GM12878 (cell line): ENCODE results near the gene SBNO2. TPM values are rescaled to one million over a fixed set of nuclear protein-coding genes. Genes with fewer than 3 reads are reported as not detected.

Experiments used
- CBX3 ChIP-seq: fragments of 200-600 bp; sonication (generic); IDR thresholded peaks from 2 replicates; pipeline ENCODE4 v1.6.1; 2016; ENCODE audit warnings: low read depth, borderline replicate concordance
- CEBPZ ChIP-seq: fragments of 150-350 bp; IDR thresholded peaks from 2 replicates; pipeline ENCODE4 v1.6.1; 2016; ENCODE audit warnings: low read depth, low read length
- GABPA ChIP-seq: IDR thresholded peaks from 2 replicates; pipeline ENCODE4 v1.6.1; 2014; ENCODE audit warnings: antibody characterized with exemption, low read depth, mild to moderate bottlenecking, inconsistent platforms
- HSF1 ChIP-seq: fragments of 150-350 bp; IDR thresholded peaks from 2 replicates; pipeline ENCODE4 v1.6.1; 2014; ENCODE audit warnings: mild to moderate bottlenecking, low read depth, low read length
- IRF3 ChIP-seq: fragments of 450-650 bp; IDR thresholded peaks from 2 replicates; pipeline ENCODE4 v1.6.1; 2014; ENCODE audit warnings: mild to moderate bottlenecking
- IRF4 ChIP-seq: IDR thresholded peaks from 2 replicates; pipeline ENCODE4 v1.6.1; 2011; ENCODE audit warnings: low read depth, low read length
- JUNB ChIP-seq: IDR thresholded peaks from 2 replicates; pipeline ENCODE4 v1.6.1; 2016; ENCODE audit warnings: antibody characterized with exemption, mild to moderate bottlenecking
- JUND ChIP-seq: IDR thresholded peaks from 2 replicates; pipeline ENCODE4 v1.6.1; 2012; ENCODE audit warnings: low read depth, mild to moderate bottlenecking, low read length, improper control_type of control experiment, moderate library complexity
- NBN ChIP-seq: fragments of 450-650 bp; IDR thresholded peaks from 2 replicates; pipeline ENCODE4 v1.6.1; 2016
- NFXL1 ChIP-seq: fragments of 450-650 bp; IDR thresholded peaks from 2 replicates; pipeline ENCODE4 v1.6.1; 2017; ENCODE audit warnings: antibody characterized with exemption, mild to moderate bottlenecking, borderline replicate concordance
- POU2F2 ChIP-seq: IDR thresholded peaks from 3 replicates; pipeline ENCODE4 v1.6.1; 2011; ENCODE audit warnings: low read depth, mild to moderate bottlenecking, low read length, borderline replicate concordance
- SMAD5 ChIP-seq: IDR thresholded peaks from 2 replicates; pipeline ENCODE4 v1.6.1; 2016; ENCODE audit warnings: antibody characterized with exemption, low read depth
- SPI1 ChIP-seq: IDR thresholded peaks from 2 replicates; pipeline ENCODE4 v1.6.1; 2011; ENCODE audit warnings: low read depth, mild to moderate bottlenecking, low read length, moderate library complexity, borderline replicate concordance; ENCODE audit not compliant: insufficient read depth
- SREBF1 ChIP-seq: IDR thresholded peaks from 2 replicates; pipeline ENCODE4 v1.6.1; 2012; ENCODE audit warnings: mild to moderate bottlenecking, low read length
- ZBTB40 ChIP-seq: fragments of 450-650 bp; IDR thresholded peaks from 2 replicates; pipeline ENCODE4 v1.6.1; 2016; ENCODE audit warnings: mild to moderate bottlenecking, moderate library complexity, borderline replicate concordance
- ZNF207 ChIP-seq: fragments of 450-650 bp; IDR thresholded peaks from 2 replicates; pipeline ENCODE4 v1.6.1; 2014; ENCODE audit warnings: antibody characterized with exemption, mild to moderate bottlenecking, borderline replicate concordance
- ZSCAN29 ChIP-seq: fragments of 450-650 bp; IDR thresholded peaks from 2 replicates; pipeline ENCODE4 v1.6.1; 2017; ENCODE audit warnings: mild to moderate bottlenecking, moderate library complexity
- polyA plus RNA-seq, 11 experiments: library from polyadenylated mRNA; depleted of rRNA in 4 of 11; unstranded in 6 of 11; stranded (reverse) in 5 of 11; fragments of >200 nt; fragmentation: Nextera tagmentation in 4 of 11; fragmentation: Illumina TruSeq in 1 of 11; extraction: Ambion mirVana in 4 of 11; extraction: Trizol in 1 of 11; gene quantifications; 1 replicate in 1 of 11; 2 replicates in 10 of 11; pipeline versions ENCODE4 v1.2.1 to v1.2.3, GENCODE V29; 2011 to 2016; ENCODE audit warnings: inconsistent platforms in 2 of 11, missing spikeins in 2 of 11, low read depth in 1 of 11
- total RNA-seq, 4 experiments: library from RNA; depleted of rRNA in 3 of 4; stranded (reverse); fragments of >200 nt in 3 of 4; fragmentation: Illumina TruSeq in 1 of 4; extraction: Trizol in 1 of 4; gene quantifications; 2 replicates each; pipeline versions ENCODE4 v1.2.1 to v1.2.3, GENCODE V29; 2013 to 2021
- TF ChIP-seq, protein P1 (sequence below): fragments of 450-650 bp; IDR thresholded peaks from 2 replicates; pipeline ENCODE4 v1.6.1; 2017; ENCODE audit warnings: low read depth, mild to moderate bottlenecking, moderate library complexity

Gene SBNO2
- total and polyA plus RNA-seq, 10 of the 15 experiments (the other 5 are each of a cell fraction or from before 2014, with no cell fraction given) = 0.08 to 44.6 (median 5.4) TPM

DNA sequence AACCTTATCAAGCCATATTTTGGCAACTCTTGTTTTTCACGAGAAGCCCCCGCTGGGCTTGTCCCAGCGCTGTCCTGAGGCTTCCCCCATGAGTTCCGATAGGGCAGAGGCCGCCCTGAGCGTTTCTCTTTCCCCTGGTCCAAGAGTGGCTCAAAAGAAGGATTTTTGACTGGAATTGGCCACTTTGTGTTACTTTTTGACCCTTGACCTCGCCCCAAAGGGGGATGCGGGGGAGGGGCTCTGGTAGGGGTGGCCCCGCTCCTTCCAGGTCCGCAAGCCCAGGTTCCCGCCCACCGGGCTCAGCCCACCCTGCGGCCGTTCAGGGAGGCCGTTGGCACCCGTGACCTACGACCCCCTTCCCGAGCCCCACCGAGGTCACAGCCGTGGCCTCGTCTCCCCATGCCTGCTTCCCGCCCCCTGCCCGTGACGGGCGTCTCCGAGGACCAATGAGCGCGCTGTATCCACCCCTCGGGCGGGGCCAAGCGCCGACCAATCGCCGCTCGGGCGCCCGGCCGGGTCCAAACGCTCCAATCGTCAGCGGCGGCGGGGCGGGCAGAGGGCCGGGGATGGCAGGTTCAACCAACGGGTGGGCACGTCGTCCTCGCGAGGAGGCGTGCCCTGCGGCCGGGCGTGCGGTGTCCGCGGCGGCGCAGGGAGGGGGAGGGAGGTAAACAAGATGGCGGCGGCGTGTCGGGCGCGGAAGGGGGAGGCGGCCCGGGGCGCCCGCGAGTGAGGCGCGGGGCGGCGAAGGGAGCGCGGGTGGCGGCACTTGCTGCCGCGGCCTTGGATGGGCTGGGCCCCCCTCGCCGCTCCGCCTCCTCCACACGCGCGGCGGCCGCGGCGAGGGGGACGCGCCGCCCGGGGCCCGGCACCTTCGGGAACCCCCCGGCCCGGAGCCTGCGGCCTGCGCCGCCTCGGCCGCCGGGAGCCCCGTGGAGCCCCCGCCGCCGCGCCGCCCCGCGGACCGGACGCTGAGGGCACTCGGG is 31.3 kb upstream of the SBNO2 start, which contains the start of gene STK11 (continued):
- TF ChIP-seq ZBTB40 = no peak
- TF ChIP-seq CBX3 = no peak
- TF ChIP-seq, protein P1, sequence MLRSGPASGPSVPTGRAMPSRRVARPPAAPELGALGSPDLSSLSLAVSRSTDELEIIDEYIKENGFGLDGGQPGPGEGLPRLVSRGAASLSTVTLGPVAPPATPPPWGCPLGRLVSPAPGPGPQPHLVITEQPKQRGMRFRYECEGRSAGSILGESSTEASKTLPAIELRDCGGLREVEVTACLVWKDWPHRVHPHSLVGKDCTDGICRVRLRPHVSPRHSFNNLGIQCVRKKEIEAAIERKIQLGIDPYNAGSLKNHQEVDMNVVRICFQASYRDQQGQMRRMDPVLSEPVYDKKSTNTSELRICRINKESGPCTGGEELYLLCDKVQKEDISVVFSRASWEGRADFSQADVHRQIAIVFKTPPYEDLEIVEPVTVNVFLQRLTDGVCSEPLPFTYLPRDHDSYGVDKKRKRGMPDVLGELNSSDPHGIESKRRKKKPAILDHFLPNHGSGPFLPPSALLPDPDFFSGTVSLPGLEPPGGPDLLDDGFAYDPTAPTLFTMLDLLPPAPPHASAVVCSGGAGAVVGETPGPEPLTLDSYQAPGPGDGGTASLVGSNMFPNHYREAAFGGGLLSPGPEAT = no peak
- no peak for TF ChIP-seq SMAD5
- no peak for TF ChIP-seq GABPA
- no peak for TF ChIP-seq ZNF207
- peak; percentile 79 for TF ChIP-seq CEBPZ
- TF ChIP-seq HSF1 = no peak
- TF ChIP-seq POU2F2 = no peak; the same call in 2 of the 3 replicates
- no peak for TF ChIP-seq SPI1
- TF ChIP-seq JUNB = no peak
- TF ChIP-seq ZSCAN29 = 0 out of 2 replicates have a peak, but pooled peaks have one; percentile 39
- TF ChIP-seq NFXL1 = no peak
- no peak for TF ChIP-seq JUND
- TF ChIP-seq SREBF1 = no peak
- TF ChIP-seq NBN = no peak
- TF ChIP-seq IRF3 = peak; percentile 88
- no peak for TF ChIP-seq IRF4
